Urinary bladder (tissue), 4 donors: ENCODE data around the gene TCF23. TPM values are rescaled to one million over a fixed set of nuclear protein-coding genes. Genes with fewer than 3 reads are reported as not detected.

ENCODE experiments used
- DNase-seq: peaks from one replicate; pipeline ENCODE4 v3.0.0-alpha.2; 2015; ENCODE audit errors: extremely low spot score
- H3K27ac ChIP-seq: one replicate; pipeline ENCODE4 v1.5.1; 2013; ENCODE audit warnings: low read depth, mild to moderate bottlenecking, moderate library complexity
- H3K36me3 ChIP-seq: one replicate; pipeline ENCODE4 v1.6.1; 2013; ENCODE audit warnings: mild to moderate bottlenecking, moderate library complexity; ENCODE audit not compliant: insufficient read depth
- H3K4me1 ChIP-seq: one replicate; pipeline ENCODE4 v1.6.1; 2013; ENCODE audit warnings: mild to moderate bottlenecking, moderate library complexity; ENCODE audit not compliant: insufficient read depth
- H3K4me3 ChIP-seq: one replicate; pipeline ENCODE4 v1.5.1; 2013; ENCODE audit warnings: low read depth, low read length
- WGBS: extraction: QIAGEN DNeasy Blood & Tissue Kit; methylation state at CpG from one replicate; pipeline ENCODE4 v1.1.7; 2013; 5-methylcytosine and 5-hydroxymethylcytosine counted together
- polyA plus RNA-seq: library from polyadenylated mRNA; stranded (reverse); fragments of 200-250 nt; gene quantifications from one replicate; pipeline ENCODE4 v1.2.3, GENCODE V29; 2013
- total RNA-seq: library from RNA; depleted of rRNA; stranded (reverse); fragments of >200 nt; gene quantifications from one replicate; pipeline ENCODE4 v1.2.3, GENCODE V29; 2014
- donor health status: healthy with polysubstance abuse.
- donor health status: healthy.

The TCF23 gene
- total and polyA plus RNA-seq, 2 donors, result 0.08 to 0.85 TPM

DNA sequence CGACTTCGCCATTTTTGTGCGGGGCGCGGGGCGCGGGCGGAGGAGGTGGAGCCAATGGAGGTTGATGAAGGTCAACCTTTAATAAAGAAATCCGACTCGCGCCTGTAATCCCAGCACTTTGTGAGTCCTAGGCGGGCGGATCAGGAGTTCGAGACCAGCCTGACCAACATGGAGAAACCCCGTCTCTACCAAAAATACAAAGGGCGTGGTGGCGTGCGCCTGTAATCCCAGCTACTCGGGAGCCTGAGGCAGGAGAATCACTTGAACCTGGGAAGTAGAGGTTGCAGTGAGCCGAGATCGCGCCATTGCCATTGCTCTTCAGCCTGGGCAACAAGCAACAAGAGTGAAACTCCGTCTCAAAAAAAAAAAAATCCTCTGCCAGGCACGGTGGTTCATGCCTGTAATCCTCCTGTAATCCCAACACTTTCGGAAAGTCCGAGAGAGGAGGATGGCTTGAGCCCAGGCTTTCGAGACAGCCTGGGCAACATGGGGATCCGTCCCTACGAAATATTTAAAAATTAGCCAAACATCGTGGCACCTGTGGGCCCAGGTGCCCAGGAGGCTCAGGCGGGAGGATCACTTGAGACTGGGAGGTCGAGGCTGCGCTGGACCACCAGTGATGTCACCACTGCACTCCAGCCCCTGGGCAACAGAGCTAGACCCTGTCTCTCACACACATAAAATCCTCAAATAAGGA lies 13.9 kb upstream of the TCF23 start:
- DNase-seq, result no peak
- WGBS, result 53% methylated on average over 33 of the region's 33 CpGs

DNA sequence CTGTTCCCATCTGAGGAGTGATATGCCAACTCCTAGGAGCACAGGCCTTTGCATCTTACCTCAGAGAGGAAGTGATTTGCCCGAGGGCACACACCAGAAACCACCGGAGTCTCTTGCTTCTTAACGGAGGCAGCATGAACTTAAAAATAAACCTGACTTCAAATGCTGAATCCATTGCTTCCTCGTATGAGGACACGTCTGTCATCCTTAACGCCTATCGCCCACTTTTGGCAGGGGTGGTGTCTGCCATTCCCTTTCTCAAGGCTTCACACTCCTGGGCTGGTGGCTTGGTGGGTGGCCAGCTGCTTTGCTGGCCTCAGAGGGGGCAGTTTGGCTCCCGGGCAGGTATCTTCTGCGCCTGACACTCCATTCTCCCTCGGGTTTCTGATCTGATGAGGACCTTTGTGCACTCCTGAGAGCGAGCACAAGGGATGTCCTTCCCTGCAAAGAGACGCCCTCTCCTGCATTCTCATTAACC lies 13.3 kb upstream of the TCF23 start:
- 85% methylated on average over 12 of the region's 12 CpGs for WGBS
- no peaks in the 10 kb centered on the region for H3K4me1 ChIP-seq
- H3K4me3 ChIP-seq, result no peak overlapping the region
- H3K27ac ChIP-seq, result no peak overlapping the region
- peaks cover 3% of the 10 kb centered on the region for H3K36me3 ChIP-seq
- no peak for DNase-seq

More for the DNA sequence above, 13.9 kb upstream of the TCF23 start:
- H3K4me1 ChIP-seq, result no peaks in the 10 kb centered on the region
- no peak overlapping the region for H3K27ac ChIP-seq
- H3K4me3 ChIP-seq, result no peak overlapping the region
- peaks cover 5% of the 10 kb centered on the region for H3K36me3 ChIP-seq

DNA sequence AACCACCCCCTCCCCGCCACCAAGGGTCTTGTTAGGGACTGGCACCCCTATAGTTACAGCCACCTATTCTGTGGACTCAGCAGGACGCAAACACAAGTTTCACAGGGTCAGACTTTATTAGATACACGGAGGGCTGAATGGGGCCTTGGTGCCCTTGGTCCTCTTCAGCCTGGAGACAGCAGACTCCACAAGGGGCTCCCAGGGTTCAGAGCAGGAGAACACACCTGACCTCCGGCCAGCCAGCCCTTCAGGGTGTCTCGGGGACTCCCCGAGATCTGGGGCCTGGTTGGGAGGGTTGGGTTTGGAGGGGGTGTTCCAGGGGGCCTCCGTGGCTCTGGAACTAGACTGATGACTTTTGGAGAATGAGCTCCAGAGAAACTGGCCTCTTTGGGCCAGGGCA lies 12.1 kb upstream of the TCF23 start:
- Histone ChIP-seq H3K27ac (no peak overlapping the region), H3K4me1 (no peaks in the 10 kb centered on the region), H3K36me3 (no peaks in the 10 kb centered on the region), H3K4me3 (no peak overlapping the region)
- no peak for DNase-seq
- WGBS, result 94% methylated on average over 7 of the region's 7 CpGs

DNA sequence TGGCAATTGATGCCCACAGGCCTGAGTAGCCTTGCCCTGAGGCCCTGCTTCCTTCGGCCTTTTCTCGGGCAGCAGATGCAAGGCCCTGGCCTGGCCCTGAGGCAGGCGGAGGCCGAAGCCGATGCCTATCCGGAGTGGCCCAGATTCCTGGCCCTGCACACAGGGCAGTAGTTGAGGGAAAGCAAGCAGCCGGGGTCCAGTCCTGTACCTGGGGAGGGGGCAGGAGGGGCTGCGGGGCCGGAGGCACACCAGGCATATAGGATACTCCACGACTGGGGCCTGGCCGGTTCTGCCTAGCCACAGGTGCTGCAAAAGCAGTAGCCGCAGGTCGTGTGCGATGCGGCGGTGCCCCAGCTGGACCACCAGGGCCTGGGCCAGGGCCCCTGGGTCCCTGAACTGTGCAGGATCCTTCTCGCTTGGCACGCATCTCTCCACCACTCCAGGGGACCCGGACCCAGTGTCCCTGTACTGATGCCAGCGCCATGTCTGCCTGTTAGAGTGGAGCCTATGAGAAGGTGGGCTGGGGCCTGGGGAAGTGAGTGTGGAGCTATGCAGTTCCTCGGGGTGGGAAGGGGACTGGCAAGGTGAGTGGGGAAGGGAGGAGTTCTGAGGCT lies 11.4 kb upstream of the TCF23 start:
- H3K27ac ChIP-seq, result no peak overlapping the region
- H3K4me1 ChIP-seq, result no peaks in the 10 kb centered on the region
- H3K4me3 ChIP-seq, result no peak overlapping the region
- no peaks in the 10 kb centered on the region for H3K36me3 ChIP-seq
- DNase-seq, result no peak
- 91% methylated on average over 21 of the region's 21 CpGs for WGBS

DNA sequence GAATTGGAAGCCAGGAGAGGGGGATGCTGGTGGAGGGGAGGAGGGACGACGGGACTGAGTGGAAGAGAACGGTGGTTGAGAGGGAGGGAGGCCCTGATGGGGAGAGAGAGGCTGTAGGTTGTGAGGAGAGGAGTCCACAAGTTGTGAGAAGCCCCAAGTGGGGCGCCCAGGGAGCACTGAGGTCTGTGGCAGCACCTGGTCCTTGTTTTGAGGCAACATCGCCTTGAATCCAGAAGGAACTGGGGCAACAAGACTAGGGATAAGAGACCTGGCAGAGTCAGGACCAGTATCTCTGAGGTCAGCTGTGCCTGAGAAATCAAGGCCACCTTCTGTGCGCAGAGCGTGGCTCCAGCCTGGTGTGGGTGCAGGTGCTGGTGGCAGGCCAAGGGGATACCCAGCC lies 10.7 kb upstream of the TCF23 start:
- no peak overlapping the region for H3K4me3 ChIP-seq
- DNase-seq, result no peak
- no peak overlapping the region for H3K27ac ChIP-seq
- no peaks in the 10 kb centered on the region for H3K36me3 ChIP-seq
- H3K4me1 ChIP-seq, result no peaks in the 10 kb centered on the region
- 82% methylated on average over 7 of the region's 7 CpGs for WGBS

DNA sequence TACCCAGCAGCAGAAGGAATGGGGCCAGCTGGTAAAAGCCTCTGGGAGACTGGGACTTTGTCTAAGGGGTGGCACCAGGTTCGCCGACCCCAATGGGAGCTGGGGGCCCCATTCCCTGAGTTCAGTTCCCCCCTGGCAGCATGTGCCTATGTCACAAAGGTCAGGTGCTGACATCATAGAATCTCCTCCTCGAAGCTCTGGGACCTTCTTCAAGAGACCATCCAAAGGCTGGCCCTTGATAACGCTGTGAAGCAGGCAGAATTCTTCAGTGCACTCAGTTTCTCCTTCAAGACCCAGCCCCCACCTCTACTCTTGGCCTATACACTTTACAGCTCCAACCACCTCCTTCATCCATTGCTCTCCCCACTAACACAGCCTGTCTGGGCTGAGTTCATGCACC lies 9.5 kb upstream of the TCF23 start, which contains the start of gene PRR30:
PRR30 (minus strand) TSS at position 101 of the 400 bp plus-strand sequence. CDS start 1,081 bp downstream, outside the sequence.
- H3K4me3 ChIP-seq, result no peak within 1 kb of the TSS
- H3K4me1 ChIP-seq, result no peaks in the 10 kb centered on the region
- whole genome bisulfite sequencing, result 84% methylated on average over 4 of the region's 4 CpGs
- DNase-seq, result no peak
- no peak within 1 kb of the TSS for H3K27ac ChIP-seq
- no peaks in the 10 kb centered on the region for H3K36me3 ChIP-seq

DNA sequence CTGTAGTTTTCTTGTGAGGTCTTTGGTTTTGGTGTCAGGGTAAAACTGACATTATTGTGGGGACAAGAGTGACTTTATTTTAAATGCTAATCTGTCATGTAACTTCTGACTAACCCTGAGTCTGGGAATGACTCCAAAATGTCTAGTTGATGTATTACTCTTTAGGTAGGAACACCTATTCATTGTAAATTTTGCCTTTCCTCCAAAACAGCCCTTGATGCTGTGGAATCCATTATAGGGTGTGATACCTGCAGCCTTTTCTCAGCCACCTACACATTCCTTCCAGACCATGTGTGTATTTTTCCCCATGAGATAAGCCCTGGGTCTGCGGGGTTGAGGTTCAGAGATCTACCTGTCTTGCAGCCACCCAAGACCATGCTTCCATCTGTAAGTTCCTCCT lies 5.5 kb upstream of the TCF23 start:
- H3K4me3 ChIP-seq, result no peak overlapping the region
- no peaks in the 10 kb centered on the region for H3K36me3 ChIP-seq
- H3K4me1 ChIP-seq, result no peaks in the 10 kb centered on the region
- no peak overlapping the region for H3K27ac ChIP-seq
- no peak for DNase-seq
- WGBS, result 89% methylated on average over 1 of the region's 1 CpG

DNA sequence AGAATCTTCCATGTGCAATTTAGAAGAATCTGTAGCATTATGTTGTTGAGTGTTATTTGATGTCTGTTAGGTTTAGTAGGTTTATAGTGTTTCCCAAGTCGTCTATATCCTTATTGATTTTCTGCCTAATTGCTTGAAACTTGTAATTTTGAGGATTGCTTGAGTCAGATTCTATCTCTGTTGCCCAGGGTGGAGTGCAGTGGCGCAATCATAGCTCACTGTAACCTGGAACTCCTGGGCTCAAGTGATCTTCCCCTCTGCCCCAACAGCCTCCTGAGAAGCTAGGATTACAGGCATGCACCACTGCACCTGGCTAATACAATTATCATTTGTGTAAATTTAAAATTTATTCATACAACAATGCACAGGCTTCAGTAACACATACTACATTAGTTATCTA lies 3.1 kb upstream of the TCF23 start:
- Histone ChIP-seq H3K27ac (no peak overlapping the region), H3K4me1 (no peaks in the 10 kb centered on the region), H3K36me3 (no peaks in the 10 kb centered on the region), H3K4me3 (no peak overlapping the region)
- no peak for DNase-seq
- 70% methylated on average over 2 of the region's 2 CpGs for WGBS

DNA sequence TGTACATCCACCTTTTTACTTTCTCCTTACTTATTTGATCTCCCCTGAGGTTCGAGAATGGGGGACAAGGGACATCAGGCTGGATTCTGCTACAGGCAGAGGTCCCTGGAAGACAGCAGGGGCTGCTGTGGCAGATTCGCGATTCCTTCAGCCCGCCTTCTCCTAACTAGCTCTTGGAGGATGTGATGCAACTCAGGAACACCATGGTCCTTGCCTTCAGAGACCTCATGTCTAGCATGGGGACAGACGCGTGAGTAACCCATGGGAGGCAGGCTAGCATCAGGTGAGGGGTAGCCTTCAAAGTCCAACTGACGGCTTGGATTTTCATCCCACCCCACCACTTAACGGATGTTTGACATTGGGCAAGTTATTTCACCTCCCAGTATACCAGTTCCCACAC lies 869 bp upstream of the TCF23 start:
- no peaks in the 10 kb centered on the region for H3K36me3 ChIP-seq
- no peak overlapping the region for H3K4me3 ChIP-seq
- WGBS, result 95% methylated on average over 8 of the region's 8 CpGs
- DNase-seq, result no peak
- no peak overlapping the region for H3K27ac ChIP-seq
- no peaks in the 10 kb centered on the region for H3K4me1 ChIP-seq

DNA sequence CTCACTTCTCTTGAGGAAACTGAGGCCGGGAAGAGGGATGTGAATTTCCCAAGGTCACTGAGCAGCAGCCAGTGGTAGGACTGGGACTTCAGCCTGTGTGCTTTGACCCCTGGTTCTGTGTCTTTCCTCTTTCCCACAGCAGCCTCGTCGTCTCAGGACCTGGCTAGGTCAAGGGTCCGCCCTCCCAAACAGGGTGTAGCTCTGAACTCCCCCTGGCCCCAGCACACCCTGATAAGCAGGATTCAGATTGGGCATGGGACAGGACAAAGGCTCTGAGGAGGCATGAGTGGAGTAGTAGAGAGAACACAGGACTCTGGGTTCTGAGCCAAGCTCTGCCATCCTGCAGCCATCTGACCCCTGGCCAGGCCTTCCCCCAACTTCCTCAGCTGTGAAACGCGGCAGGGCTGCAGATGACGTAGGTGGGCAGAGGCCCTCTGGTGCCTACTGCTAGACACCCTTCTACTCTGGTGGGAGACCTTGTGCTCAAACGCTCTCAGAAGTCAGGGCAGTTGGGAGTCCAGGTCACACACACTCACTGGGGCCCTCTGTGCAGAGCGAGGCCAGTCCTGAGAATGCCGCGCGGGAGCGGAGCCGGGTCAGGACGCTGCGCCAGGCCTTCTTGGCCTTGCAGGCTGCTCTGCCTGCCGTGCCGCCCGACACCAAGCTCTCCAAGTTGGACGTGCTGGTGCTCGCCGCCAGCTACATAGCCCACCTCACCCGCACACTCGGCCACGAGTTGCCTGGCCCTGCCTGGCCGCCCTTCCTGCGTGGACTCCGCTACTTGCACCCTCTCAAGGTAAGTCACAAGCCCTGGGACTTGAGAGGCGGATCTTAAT lies 984 bp downstream of the TCF23 start:
- WGBS, result 92% methylated on average over 29 of the region's 29 CpGs
- no peak overlapping the region for H3K27ac ChIP-seq
- no peaks in the 10 kb centered on the region for H3K4me1 ChIP-seq
- H3K36me3 ChIP-seq, result no peaks in the 10 kb centered on the region
- DNase-seq, result no peak
- H3K4me3 ChIP-seq, result no peak overlapping the region

DNA sequence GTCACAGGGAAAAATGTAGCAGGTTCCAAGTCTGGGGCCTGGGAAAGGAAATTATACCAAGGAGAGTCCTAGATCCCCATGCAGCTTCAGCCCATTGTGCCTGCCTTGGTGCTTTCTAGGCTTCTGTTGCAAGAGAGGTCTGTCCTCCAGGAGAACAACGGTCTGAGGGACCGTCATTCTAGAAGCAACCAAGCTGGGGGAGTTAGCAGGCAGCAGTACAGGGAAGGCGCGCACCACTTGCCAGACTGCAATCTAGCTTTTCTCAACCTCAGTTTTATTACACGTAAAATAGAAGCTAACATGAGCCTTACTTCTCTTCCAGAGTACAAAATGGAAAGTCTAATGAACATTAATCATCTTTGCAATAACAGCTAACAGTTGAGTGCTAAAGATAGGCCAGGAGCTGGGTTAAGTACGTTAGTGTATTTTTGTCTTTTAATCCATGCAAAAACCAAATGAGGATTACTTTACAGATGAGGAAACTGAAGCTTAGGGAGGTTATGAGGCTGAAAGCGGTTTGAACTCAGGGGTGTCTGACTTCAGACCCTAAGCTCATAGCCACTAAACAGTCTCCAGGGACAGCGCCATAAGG lies 1.9 kb downstream of the TCF23 start:
- no peak overlapping the region for H3K27ac ChIP-seq
- no peaks in the 10 kb centered on the region for H3K36me3 ChIP-seq
- no peak overlapping the region for H3K4me3 ChIP-seq
- DNase-seq, result no peak
- 81% methylated on average over 8 of the region's 8 CpGs for WGBS
- no peaks in the 10 kb centered on the region for H3K4me1 ChIP-seq

DNA sequence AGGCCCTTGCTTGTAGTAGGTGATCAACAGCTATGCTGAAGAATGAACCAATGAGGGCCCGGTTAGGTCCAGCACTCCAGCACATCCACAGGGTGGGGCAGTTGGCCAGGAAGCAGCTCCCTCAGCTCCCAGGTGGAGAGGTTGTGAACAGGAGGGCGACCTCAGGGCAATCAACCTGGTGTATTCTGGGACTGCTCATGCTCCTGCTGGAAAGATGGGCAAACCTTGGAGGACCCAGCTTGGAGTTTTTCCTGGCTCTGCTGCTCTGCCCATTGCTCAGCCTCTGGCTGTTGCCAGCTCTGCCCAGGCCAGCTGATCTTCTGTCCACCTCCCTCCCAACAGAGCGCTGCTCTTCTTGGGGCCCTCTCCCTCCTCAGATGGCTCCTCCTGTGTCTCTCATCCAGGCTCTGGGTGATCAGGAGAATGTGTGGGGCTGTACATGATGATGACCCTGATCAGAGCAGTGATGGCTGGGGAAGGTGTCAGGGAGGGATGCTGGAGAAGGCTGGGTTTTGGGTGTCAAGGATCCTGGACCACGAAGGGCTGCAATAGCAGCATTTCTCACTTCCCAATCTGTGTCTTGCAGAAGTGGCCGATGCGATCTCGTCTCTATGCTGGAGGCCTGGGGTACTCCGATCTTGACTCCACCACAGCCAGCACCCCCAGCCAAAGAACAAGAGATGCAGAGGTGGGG lies 3.4 kb downstream of the TCF23 start:
- Histone ChIP-seq H3K4me1 (no peaks in the 10 kb centered on the region), H3K27ac (no peak overlapping the region), H3K36me3 (no peaks in the 10 kb centered on the region), H3K4me3 (no peak overlapping the region)
- WGBS, result 92% methylated on average over 8 of the region's 8 CpGs
- no peak for DNase-seq

DNA sequence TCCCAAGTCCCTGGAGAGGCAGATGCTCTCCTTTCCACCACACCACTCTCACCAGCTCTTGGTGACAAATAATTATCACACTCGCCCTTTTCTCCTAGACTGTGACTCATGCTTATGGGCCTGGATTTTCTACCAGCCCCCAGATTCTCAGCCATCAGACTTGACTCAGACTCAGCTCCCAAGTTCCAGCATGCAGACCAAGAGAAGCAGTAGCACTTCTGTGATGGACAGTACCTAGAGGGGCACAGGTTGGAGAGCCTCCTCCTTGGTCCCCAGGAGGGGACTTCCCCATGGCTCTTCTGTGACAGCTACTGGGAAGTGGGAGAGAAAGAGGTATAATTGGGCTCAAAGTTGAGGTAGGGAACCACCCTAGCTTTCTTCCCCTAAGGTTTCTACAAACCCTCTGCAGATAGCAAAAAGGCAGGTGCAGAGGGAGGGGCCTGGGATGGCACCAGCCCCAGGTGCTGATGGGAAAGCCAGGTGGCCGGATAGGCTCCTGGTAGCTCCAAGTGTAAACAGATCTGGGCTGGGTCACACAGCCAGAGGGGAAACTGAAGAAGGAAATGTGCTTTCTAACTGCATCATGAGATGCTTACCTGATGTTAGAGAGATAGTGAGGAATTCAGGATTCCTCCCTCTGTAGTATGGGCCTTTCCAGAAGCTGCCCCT lies 4.1 kb downstream of the TCF23 start:
- 75% methylated on average over 2 of the region's 2 CpGs for WGBS
- Histone ChIP-seq H3K4me3 (no peak overlapping the region), H3K27ac (no peak overlapping the region), H3K4me1 (no peaks in the 10 kb centered on the region), H3K36me3 (no peaks in the 10 kb centered on the region)
- DNase-seq, result no peak
